Measurements from ENCODE around the gene SRSF11. TPM values are rescaled to one million over a fixed set of nuclear protein-coding genes. Genes with fewer than 3 reads are reported as not detected.
A peak's percentile ranks its signal among the peaks of the same experiment; 100 is the strongest.

Gene SRSF11
- total and polyA plus RNA-seq, 2 of the 4 experiments (the other 2 are of a cell fraction) = 94.5 to 149 TPM

DNA sequence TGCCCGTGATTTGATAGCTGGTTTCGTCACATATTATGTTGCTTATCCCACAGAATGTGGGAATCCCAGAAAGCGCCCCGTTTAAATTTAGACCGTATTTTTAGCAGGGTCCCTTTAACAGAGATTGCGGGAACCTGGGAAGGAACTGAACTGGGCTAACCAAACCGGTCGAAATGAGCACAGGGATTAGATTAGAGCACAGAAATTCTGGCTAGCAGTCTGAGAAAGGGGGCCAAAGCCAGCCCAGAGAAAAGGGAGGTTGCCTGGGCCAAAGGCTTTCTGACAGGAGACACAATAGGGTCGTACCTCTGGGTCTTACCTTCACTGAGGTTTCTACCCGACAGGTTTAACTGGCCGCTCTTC is 16.1 kb upstream of the SRSF11 start:
- intact Hi-C loops (cut with micrococcal nuclease) (loop anchor here (2.0 kb wide), 1 partner anchor 14 kb away; no protein-coding TSS in a partner anchor), in situ Hi-C loops (cut with MboI; ENCODE audit: low sequenced_read_pairs) (no loop called here), dilution Hi-C loops (cut with HindIII; ENCODE audit: low sequenced_read_pairs, unreplicated experiment) (no loop called here)
- H2AK5ac ChIP-seq (ENCODE audit: low read depth, low read length) = no peak overlapping the region
- peaks cover 5 to 27% of the 10 kb centered on the region in 2 experiments; a peak in 3 of 4 replicates for H3K79me1 ChIP-seq (ENCODE audit: low read depth in 1 of 2, low read length in 2 of 2)
- peak overlapping the region; percentile 80 to 94 for H4K8ac ChIP-seq (ENCODE audit: low read depth in 2 of 2, low read length in 2 of 2)
- no peak for DNase-seq
- H3K18ac ChIP-seq (ENCODE audit: low read depth, low read length) = no peak overlapping the region
- H2BK5ac ChIP-seq (ENCODE audit: low read depth, low read length, poor library complexity, severe bottlenecking) = peak overlapping the region; percentile 54
- H4K20me1 ChIP-seq (ENCODE audit: insufficient read depth, low read length) = peaks cover 10% of the 10 kb centered on the region
- no TSS peak for BruUV-seq (replicated peaks)
- peak overlapping the region; percentile 70 for H2AK9ac ChIP-seq (replicated peaks; ENCODE audit: low read depth, low read length, poor library complexity)
- TF ChIP-seq RCOR1 (IDR thresholded peaks at IDR 0.05; ENCODE audit: insufficient replicate concordance, low read length) = no peak
- no peak for TF ChIP-seq MAFK (IDR thresholded peaks at IDR 0.05; ENCODE audit: low read depth, low read length)
- no peak for TF ChIP-seq MAZ (IDR thresholded peaks at IDR 0.05; ENCODE audit: borderline replicate concordance, low read depth, low read length)
- TF ChIP-seq CEBPB (IDR thresholded peaks at IDR 0.05; ENCODE audit: low read depth, low read length) = no peak
- TF ChIP-seq NFE2L2 (IDR thresholded peaks at IDR 0.05; ENCODE audit: low read depth, low read length) = no peak
- no peak for TF ChIP-seq BHLHE40 (IDR thresholded peaks at IDR 0.05; ENCODE audit: low read depth, low read length)
- TF ChIP-seq, protein P1, sequence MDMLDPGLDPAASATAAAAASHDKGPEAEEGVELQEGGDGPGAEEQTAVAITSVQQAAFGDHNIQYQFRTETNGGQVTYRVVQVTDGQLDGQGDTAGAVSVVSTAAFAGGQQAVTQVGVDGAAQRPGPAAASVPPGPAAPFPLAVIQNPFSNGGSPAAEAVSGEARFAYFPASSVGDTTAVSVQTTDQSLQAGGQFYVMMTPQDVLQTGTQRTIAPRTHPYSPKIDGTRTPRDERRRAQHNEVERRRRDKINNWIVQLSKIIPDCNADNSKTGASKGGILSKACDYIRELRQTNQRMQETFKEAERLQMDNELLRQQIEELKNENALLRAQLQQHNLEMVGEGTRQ (IDR thresholded peaks at IDR 0.05; ENCODE audit: low read depth, low read length) = no peak
- TF ChIP-seq SMC3 (IDR thresholded peaks at IDR 0.05; ENCODE audit: low read depth, low read length) = no peak
- TF ChIP-seq RAD21 (IDR thresholded peaks at IDR 0.05; ENCODE audit: low read length) = no peak
- TF ChIP-seq, protein P2, sequence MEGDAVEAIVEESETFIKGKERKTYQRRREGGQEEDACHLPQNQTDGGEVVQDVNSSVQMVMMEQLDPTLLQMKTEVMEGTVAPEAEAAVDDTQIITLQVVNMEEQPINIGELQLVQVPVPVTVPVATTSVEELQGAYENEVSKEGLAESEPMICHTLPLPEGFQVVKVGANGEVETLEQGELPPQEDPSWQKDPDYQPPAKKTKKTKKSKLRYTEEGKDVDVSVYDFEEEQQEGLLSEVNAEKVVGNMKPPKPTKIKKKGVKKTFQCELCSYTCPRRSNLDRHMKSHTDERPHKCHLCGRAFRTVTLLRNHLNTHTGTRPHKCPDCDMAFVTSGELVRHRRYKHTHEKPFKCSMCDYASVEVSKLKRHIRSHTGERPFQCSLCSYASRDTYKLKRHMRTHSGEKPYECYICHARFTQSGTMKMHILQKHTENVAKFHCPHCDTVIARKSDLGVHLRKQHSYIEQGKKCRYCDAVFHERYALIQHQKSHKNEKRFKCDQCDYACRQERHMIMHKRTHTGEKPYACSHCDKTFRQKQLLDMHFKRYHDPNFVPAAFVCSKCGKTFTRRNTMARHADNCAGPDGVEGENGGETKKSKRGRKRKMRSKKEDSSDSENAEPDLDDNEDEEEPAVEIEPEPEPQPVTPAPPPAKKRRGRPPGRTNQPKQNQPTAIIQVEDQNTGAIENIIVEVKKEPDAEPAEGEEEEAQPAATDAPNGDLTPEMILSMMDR (conservative IDR thresholded peaks at IDR 0.05; ENCODE audit: low read depth, low read length) = no peak
- no peak for TF ChIP-seq RFX5 (IDR thresholded peaks at IDR 0.05; ENCODE audit: low read depth, low read length)
- no peak for TF ChIP-seq FOS (IDR thresholded peaks at IDR 0.05; ENCODE audit: low read depth, low read length)
- TF ChIP-seq POLR2A (IDR thresholded peaks at IDR 0.05; ENCODE audit: low read depth, low read length) = no peak
- no peak for TF ChIP-seq CHD1 (IDR thresholded peaks at IDR 0.05; ENCODE audit: low read depth, low read length)
- TF ChIP-seq, protein P3, sequence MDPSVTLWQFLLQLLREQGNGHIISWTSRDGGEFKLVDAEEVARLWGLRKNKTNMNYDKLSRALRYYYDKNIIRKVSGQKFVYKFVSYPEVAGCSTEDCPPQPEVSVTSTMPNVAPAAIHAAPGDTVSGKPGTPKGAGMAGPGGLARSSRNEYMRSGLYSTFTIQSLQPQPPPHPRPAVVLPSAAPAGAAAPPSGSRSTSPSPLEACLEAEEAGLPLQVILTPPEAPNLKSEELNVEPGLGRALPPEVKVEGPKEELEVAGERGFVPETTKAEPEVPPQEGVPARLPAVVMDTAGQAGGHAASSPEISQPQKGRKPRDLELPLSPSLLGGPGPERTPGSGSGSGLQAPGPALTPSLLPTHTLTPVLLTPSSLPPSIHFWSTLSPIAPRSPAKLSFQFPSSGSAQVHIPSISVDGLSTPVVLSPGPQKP (IDR thresholded peaks at IDR 0.05; ENCODE audit: borderline replicate concordance, low read depth, low read length) = no peak
- no peak for TF ChIP-seq MXI1 (IDR thresholded peaks at IDR 0.05; ENCODE audit: borderline replicate concordance, low read depth, low read length)
- no peak overlapping the region for H2BK20ac ChIP-seq (ENCODE audit: low read depth, low read length)
- H2AFZ ChIP-seq (replicated peaks; ENCODE audit: low read length, poor library complexity) = peak overlapping the region; percentile 98
- POLR2A ChIA-PET (ENCODE audit: unreplicated experiment) = no interaction called here
- peaks cover 1% of the 10 kb centered on the region for H3K4me1 ChIP-seq (ENCODE audit: control insufficient read depth, insufficient read depth, low read length)
- peak overlapping the region; percentile 98 for H3K4me2 ChIP-seq (ENCODE audit: low read depth, low read length)
- no peak overlapping the region; the same call in 2 of the 3 replicates for H2BK15ac ChIP-seq (ENCODE audit: low read depth, low read length)
- H3K27ac ChIP-seq (ENCODE audit: insufficient read depth, low read length) = peak overlapping the region; percentile 71
- peak overlapping the region; percentile 87 for H3K4ac ChIP-seq (ENCODE audit: low read depth, low read length)
- H3K23ac ChIP-seq (ENCODE audit: low read depth, low read length) = peak overlapping the region; percentile 92
- H3K9me3 ChIP-seq (ENCODE audit: control insufficient read depth, insufficient read depth, low read length) = no peaks in the 10 kb centered on the region
- H3K9ac ChIP-seq (ENCODE audit: low read depth, low read length) = peak overlapping the region; percentile 88
- ATAC-seq (ENCODE audit: low read depth) = peak; percentile 35
- H3K4me3 ChIP-seq (ENCODE audit: insufficient read depth, low read depth, low read length) = peak overlapping the region; percentile 81
- no peaks in the 10 kb centered on the region for H3K27me3 ChIP-seq (ENCODE audit: control insufficient read depth, insufficient read depth, low read length)
- peak overlapping the region; percentile 89 for H3K14ac ChIP-seq (replicated peaks; ENCODE audit: low read depth, low read length)
- H2BK120ac ChIP-seq (ENCODE audit: low read depth, low read length) = no peak overlapping the region
- peak overlapping the region; percentile 82 for H3K56ac ChIP-seq (ENCODE audit: extremely low read depth, insufficient read depth, low read length)
- peak overlapping the region; percentile 89 for H4K5ac ChIP-seq (ENCODE audit: low read depth, low read length)
- peaks cover 7% of the 10 kb centered on the region for H3K36me3 ChIP-seq (ENCODE audit: control insufficient read depth, insufficient read depth, low read length)
- H3K9me1 ChIP-seq (ENCODE audit: insufficient read depth, low read length) = peaks cover 3% of the 10 kb centered on the region; the same call in 1 of the 2 replicates
- H4K91ac ChIP-seq (ENCODE audit: insufficient read depth, low read depth, low read length) = peak overlapping the region; percentile 77
- CTCF ChIA-PET = no interaction called here
- WGBS, 2 experiments (ENCODE audit: extremely low coverage in 2 of 2, insufficient read length in 1 of 2) = 0% methylated on average over 6 of the region's 11 CpGs; no CpG with 5 or more reads in 1 of the 2 experiments
